GF-D8 (cell line): Measurements from ENCODE around the gene ONECUT1.

ENCODE experiments used
- DNase-seq: peaks from one replicate; lab custom pipeline; 2025; lab: John Stamatoyannopoulos, UW

Gene ONECUT1

DNA sequence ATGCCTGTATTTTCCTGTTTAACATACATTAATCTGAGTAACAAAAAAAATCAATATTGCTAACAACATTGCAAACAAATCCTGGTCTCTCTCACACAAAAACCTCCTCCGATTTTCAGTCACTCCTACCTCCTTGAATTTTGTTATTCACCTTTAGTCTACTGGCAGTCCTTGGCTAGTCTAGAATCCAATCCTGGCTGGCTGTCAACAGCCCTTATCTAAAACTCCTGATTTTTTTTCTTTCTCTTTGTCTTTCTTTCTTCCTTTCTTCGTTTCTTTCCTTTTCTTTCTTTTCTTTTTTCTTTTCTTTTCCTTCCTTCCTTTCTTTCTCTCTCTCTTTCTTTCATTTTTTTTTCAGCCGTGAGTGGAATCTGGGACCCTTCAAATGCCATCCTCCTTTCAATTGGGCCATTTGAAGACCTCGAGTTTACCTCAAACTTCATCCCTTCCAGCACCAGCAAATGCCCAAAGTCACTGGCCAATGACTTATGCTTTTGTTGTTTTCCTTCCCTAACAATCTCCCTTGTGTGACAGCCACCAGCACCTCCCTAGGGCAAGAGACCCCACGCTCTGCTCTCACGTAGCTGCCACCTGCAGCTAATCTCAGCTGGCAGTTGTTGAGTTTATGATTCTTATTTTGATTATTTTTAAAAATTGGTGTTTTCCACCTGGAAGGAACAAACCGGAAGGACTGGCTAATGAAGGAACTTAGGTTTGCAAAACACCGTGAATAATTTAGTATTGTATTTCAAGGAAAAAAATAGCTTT, 6.8 kb upstream of the ONECUT1 start:
- DNase-seq, result no peak

- DNase-seq, result no peak
These were observed 6.0 kb upstream of the ONECUT1 start for GRCh38 chr15:52796228-52796521.

GRCh38 chr15:52795464-52796227, 5.5 kb upstream of the ONECUT1 start:
- no peak for DNase-seq

DNA sequence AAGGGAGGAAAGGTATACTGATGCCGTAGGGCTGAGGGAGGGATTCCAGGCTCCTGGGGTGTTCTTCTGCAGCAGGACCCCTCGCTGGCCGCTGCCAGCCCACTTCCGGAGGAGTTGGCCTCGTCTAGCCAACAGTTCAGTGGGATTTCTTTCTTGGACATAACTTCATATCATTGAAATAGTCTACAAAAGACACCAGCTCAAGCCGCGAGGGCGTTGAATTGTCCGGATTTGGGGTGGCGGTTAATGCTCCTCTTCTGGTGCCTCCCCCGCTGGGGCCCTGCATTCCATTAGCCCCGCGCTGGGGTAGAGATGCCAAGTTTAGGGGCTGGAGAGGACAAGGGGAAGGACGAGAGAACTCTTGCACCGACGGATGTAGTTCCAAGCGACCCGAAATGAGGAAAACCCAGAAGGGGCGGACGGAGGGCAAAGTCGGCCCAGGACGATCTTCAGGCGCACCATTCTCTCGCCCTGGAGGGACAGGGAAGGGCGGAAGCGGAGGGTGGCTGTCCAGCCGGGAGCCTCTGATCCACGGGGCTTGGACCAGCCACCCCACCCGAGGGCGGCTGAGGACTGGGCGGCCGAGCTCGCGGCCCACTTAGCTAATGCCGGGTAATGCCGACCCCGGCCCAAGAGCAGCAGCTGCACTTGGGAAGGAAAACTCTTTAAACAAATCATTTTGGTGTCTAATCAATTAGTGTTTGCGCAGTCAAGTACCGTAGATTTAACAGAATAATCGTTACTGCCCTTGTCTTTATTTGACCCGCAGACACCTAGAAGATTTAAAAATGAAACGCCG, 4.7 kb upstream of the ONECUT1 start:
- no peak for DNase-seq

DNA sequence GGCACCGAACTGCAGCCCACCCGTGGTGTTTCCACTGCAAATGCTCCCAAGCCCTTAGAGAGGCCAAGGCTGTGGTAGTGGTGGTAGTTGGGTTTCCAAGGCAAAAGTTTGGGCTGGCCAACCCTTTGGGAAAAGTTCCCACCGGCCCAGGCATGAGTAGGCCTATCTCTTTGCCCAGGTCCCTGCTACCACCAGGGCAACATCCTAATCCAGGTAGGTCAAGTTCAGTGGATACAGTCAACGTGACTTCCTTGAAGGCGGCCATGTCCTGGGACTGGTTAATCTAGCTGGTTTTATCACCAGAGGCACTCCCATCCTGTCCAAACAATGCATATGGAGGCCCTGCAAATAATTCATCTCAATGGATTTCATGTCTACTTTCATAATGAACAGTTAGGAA, 1.6 kb upstream of the ONECUT1 start:
- DNase-seq, result no peak

DNA sequence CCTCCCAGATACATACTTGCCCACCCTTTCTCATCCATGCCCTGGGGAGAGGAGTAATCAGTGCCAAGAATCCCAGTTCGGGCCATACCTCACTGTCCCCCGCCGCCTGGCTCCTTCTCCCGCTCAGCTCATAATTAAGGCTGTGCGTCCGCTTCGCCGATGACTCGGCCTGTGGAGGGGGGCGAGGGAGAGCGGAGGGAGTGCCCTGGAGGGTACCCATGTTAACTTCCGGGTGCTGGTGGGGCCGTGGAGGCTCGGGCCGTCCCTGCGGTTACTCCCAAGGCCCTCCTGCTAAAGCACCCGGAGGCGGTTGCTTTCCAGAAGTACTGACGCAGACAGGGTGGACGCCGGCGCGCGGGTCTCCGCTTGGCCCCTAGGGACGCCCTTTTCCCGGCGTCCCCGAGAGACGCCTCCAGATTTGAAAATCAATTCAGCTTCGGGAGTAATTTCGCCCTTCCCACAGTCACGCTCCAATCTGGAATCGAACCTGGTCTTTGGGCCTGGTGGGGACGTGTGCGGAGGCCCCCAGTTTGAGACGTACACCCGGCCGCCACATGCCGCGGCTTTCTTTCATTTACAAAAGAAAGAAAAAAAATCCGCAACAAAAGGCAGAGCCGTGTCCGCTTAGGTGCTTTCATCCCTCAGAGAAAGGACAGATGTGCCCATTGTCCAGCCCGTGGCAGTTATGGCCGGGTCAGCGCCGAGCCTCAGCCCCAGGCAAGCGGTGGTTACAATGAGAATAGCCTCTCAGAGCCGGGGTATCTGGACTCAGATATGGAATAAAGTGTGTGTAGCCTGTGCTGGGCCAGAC, 1.0 kb upstream of the ONECUT1 start:
- no peak for DNase-seq

DNA sequence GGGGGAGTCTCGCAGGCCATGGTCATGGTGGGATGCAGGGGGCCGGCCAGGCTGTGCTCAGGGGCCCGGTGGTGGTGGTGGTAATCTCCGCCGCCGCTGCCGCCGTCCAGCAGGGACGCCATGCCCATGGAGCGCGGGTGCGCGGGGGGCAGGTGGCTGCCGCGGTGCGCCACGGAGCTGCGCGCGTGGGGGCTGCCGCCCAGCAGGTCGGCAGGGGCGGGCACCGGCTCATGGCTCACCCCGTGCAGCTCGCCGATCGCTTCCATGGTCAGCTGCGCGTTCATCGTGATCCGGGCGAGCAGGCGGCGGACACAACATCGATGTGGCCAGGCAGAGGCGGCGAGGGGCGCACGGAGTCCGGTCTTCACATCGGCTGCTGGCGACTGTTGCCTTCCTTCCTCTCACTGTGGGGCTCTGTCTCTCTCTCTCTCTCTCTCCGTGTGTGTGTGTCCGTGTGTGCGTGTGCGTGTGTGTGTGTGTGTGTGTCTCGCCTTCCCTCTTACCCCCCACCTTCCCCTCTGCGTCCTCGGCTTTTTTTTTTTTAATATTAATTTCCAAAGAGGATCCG, 451 bp downstream of the ONECUT1 start:
- DNase-seq, result no peak

DNA sequence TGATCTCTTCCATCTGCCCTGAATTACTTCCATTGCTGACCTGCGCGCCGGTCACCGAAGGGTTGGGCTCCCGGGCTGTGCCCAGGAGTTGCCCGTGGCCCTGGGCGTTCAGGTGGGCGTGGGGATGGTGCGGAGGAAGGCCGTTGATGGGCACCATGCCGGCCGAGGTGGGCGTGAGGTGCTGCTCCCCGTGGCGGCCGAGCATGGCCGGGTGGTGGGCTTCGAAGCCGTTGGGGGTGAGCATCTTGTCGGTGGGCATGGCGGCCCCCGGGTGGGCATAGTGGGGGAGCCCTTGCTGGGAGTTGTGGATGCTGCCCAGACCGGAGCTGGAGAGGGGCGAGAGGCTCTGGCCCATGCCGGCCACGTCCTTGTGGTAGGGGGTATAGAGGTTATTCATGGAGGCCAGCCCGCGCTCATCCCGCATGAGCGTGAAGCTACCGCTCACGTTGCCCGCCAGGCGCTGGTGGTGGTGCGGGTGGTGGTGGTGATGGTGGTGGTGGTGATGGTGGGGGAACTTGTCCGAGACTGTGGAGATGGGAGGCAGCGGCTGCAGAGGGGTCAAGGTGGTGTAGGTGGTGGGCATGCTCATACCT, 1.0 kb downstream of the ONECUT1 start:
- DNase-seq, result no peak

DNA sequence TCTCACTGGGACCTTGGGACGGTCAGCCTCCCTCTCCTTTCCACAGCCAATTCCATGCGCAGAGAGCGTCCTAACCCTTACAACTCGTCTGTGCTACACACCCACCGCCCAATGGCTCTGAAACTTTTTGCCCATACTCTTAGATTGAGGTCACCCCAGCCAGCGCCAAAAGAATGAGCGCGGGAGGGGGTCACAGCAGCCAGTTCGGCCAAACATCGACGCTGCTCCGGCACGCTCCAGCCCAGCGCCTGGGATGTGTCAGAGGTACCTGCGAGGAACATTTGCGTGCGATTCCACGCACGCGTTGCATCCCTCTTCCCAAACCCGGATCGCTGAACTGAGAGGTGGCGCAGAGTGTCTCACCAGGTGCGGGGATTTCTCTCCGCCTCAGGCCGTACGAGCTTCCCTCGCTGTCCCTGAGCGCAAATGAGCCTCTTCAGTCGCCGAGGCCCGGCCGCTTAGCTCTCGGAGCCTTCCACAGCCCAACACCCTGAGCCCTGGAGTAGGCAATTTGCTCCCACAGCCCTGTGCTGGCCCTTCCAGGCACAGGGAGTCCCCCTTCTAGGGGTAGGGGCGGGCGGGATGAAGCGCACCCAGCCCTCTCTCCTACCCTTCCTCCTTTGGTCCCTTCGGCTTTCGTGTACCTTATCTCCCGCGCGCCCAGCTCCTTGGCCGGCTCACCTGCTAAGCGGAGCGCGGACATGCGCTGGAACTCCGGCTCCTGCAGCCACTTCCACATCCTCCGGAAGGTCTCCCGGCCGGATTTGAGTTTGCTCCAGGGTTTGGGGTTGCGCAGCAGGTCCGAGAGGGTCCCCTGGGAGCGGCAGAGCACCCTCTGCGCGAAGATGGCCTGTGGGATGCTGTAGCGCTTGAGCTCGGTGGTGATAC, 1.8 kb downstream of the ONECUT1 start:
- DNase-seq, result no peak

GRCh38 chr15:52787549-52788098, 2.5 kb downstream of the ONECUT1 start:
- no peak for DNase-seq

DNA sequence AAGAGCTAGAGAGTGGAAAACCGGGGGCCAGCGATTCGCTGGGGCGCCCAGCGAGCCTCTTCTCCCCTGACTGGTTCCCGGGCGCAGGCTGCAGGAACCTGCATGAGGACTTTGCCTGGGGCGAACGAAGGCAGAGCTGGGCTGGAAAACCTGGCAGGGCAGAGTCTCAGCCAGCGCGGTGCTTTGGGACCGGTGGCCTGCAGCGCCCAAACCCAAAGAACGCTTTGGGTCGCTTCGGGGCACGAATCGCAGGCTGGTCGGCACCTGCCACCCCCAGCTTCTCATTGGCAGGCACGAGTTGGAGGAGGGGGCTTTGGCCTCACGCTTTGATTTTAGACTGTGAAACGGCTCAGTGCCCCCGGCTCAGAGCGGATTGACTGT, 3.0 kb downstream of the ONECUT1 start:
- DNase-seq, result no peak

- DNase-seq, result no peak
These were observed 3.6 kb downstream of the ONECUT1 start for GRCh38 chr15:52786436-52787122.

- no peak for DNase-seq
These were observed 4.3 kb downstream of the ONECUT1 start for GRCh38 chr15:52785672-52786406.

GRCh38 chr15:52784799-52785671, 5.1 kb downstream of the ONECUT1 start:
- no peak for DNase-seq

DNA sequence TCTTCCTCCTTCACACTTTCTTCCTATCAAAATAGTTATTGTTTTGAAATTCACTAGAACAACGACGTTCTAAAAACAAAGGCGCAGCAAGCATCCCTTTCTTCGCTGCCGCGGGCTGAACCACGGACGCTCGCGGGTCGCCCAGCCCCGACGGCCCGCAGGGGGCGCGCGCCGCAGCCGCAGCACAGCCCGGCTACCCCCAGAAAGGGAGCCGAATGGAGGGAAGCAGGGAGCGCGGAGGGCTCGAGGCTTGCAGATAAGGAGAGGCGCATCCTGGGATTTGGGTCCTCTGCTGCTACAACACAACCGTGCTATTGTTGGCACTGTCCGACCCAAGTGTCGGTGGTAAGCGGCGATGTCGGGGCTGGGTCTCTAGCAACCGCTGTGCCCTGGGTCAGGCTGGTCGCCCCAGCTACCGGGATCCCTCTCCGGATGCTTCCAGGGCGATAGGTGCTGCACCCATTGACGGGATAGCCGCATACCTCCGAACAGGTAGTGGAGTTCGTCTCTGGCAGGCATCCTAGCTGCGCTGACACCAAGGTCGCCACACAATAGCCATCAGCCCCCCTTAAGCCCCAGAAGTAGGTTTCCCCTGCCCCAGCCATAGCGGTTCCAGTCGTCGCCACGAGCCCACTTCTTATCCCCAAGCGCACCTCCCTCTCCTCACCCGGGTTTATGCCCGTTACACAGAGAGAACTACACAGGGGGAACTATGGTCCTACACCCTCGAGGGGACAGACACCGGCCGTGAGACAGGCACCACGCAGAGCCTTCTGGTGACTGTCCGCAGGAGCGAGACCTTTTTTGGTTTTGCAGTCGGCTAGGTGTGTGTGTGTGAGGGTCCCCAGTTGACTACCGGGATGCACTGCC, 6.0 kb downstream of the ONECUT1 start:
- no peak for DNase-seq

DNA sequence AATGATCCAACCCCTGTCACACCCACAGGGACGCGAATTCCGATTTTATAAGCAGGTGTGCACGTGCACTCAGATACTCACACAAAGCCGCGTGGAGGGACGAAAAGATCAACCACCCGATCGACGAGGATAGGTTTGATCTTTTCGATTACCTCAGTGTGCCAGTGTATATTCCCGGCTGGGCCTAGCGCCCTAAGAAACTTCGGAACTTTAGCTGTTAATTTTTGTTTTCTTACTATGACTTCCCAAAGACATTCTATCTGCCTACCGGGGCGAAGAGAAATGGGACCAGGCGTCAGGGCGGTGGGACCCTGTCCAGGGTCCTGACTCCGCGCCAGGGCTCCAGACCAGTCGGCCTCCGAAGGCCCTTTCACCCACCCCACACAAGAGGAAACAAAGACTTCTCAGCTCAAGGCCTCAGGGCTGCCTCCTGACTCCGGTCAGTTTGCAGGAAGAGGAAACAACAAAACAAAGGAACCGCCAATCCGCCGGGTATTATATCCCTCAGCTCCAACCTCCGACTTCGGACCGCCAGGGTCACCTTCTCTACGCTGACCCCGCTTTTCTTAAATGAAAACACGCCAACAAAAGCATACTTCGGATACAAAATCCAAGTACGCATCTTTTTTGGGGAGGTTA, 6.8 kb downstream of the ONECUT1 start:
- no peak for DNase-seq
